SK-N-MC (cell line): ENCODE measurements around the gene CLK3.
"Not testable (repeated sequence)": the region's sequence is repeated elsewhere in the genome, so short reads cannot be mapped to it uniquely, and the experiment has no call there.

Source experiments
- EZH2 ChIP-seq: fragments of 200-600 bp; sonication (generic); IDR thresholded peaks from one replicate; pipeline ENCODE4 v1.6.1; 2017; ENCODE audit warnings: antibody characterized with exemption
- FOXP2 ChIP-seq: optimal IDR thresholded peaks from 2 replicates; pipeline ENCODE3; 2011; ENCODE audit warnings: mild to moderate bottlenecking, moderate library complexity; ENCODE audit not compliant: insufficient read depth; ENCODE audit errors: extremely low read length, control extremely low read depth
- POLR2AphosphoS5 ChIP-seq: IDR thresholded peaks from 2 replicates; pipeline ENCODE4 v1.6.1; 2012; ENCODE audit warnings: mild to moderate bottlenecking, low read depth, low read length, borderline replicate concordance

DNA sequence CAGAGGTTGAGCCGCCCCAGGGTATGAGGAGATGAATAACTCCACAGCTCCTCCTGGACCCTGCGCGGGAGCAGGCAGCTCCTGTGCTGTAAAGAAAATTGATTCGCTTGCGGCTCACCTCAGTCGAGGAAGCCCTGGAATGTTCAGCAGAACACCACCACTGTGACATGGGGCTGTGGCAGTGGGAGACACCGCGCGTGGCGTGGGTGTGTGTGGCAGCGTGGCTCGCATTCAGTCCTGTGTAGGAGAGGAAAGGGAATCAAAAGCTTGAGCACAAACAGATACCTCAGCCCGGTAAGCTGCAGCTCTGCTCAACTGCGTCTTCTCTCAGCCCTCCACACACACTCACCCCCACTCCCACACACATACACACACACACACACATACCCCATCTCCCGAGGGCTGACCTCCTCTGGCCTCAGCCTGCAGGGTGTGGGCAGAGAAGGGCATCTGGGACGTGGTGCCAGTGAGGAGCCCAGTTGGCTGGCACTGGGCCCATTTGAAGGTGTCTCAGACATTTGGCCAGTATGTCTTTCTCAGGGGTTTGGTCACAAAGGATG lies 18.4 kb upstream of the CLK3 start:
- TF ChIP-seq EZH2, POLR2AphosphoS5, FOXP2: not testable (repeated sequence)
